Esophagus muscularis mucosa (tissue), 4 donors: ENCODE measurements around the gene C1orf185. TPM values are rescaled to one million over a fixed set of nuclear protein-coding genes. Genes with fewer than 3 reads are reported as not detected.
"Not testable (repeated sequence)": the region's sequence is repeated elsewhere in the genome, so short reads cannot be mapped to it uniquely, and the experiment has no call there.

Experiments used
- DNase-seq: peaks from one replicate; pipeline ENCODE4 v3.0.0-alpha.2; 2017; ENCODE audit errors: extremely low spot score
- H3K27ac ChIP-seq, 4 donors: fragments of 200-600 bp; sonication (generic); replicated peaks in 1 of 4; 1 replicate in 3 of 4; 2 replicates in 1 of 4; pipeline ENCODE4 v1.5.1; 2016 to 2019; ENCODE audit warnings: mild to moderate bottlenecking in 1 of 4
- H3K27me3 ChIP-seq, 4 donors: fragments of 200-600 bp; sonication (generic); one replicate each; pipeline versions ENCODE4 v1.5.1 to v1.6.0; 2016 to 2019
- H3K36me3 ChIP-seq, 4 donors: fragments of 200-600 bp; sonication (generic); one replicate each; pipeline ENCODE4 v1.5.1; 2016 to 2019
- H3K4me1 ChIP-seq, 4 donors: fragments of 200-600 bp; sonication (generic); one replicate each; pipeline ENCODE4 v1.5.1; 2016 to 2019
- H3K4me3 ChIP-seq, 4 donors: fragments of 200-600 bp; sonication (generic); 1 replicate in 2 of 4; 2 replicates in 2 of 4; pipeline ENCODE4 v1.5.1; 2016 to 2019; ENCODE audit warnings: mild to moderate bottlenecking in 4 of 4, moderate library complexity in 1 of 4
- H3K9me3 ChIP-seq, 4 donors: fragments of 200-600 bp; sonication (generic); 1 replicate in 3 of 4; 2 replicates in 1 of 4; pipeline ENCODE4 v1.5.1; 2016 to 2019
- EP300 ChIP-seq: sonication (generic); formaldehyde crosslinking; IDR thresholded peaks from one replicate; pipeline ENCODE4 v1.6.1; 2017; ENCODE audit warnings: antibody characterized with exemption
- POLR2A ChIP-seq: fragments of 450-650 bp; IDR thresholded peaks from one replicate; pipeline ENCODE4 v1.6.1; 2017; ENCODE audit warnings: antibody characterized with exemption, moderate library complexity, mild to moderate bottlenecking, low read depth
- POLR2AphosphoS5 ChIP-seq, 2 donors: sonication (generic); formaldehyde crosslinking; IDR thresholded peaks; one replicate each; pipeline ENCODE4 v1.6.1; 2017; ENCODE audit warnings: antibody characterized with exemption in 2 of 2
- WGBS: methylation state at CpG from one replicate; pipeline ENCODE4 v1.1.5; 2018; 5-methylcytosine and 5-hydroxymethylcytosine counted together
- intact Hi-C: fragments of 100-400 bp; cut with DNase I; formaldehyde crosslinking; loops from one replicate; pipeline ENCODE4 v1.15.1; 2023
- total RNA-seq, 4 donors: library from RNA; depleted of rRNA; stranded (reverse); fragments of >200 nt; gene quantifications; one replicate each; pipeline versions ENCODE4 v1.1.0 to v1.2.1, GENCODE V29; 2016
- TF ChIP-seq, protein P1 (sequence below), 3 experiments: fragments of 200-600 bp in 2 of 3; fragments of 450-650 bp in 1 of 3; sonication (generic) in 2 of 3; IDR thresholded peaks; one replicate each; pipeline ENCODE4 v1.5.1; 2017 to 2019; ENCODE audit warnings: antibody characterized with exemption in 3 of 3, mild to moderate bottlenecking in 2 of 3, moderate library complexity in 1 of 3

Gene C1orf185
- total RNA-seq, 4 donors from 2014 or later, result not detected

DNA sequence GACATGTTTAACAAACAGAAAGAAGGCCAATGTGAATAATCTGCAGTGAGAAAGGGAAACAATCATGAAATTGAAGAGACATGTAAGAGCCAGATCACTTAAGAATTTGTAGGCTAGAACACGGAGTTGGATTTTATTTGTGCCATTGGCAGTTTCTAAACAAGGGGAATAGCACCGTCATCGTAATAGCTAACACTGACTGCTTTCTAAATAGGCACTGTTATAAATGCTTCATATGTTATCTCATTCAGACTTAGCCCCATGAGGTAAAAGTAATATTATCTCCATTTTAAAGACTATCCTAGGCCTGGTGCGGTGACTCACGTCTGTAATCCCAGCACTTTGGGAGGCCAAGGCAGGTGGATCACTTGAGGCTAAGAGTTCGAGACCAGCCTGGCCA, 12.1 kb downstream of the C1orf185 start:
- no peak for DNase-seq
- no peaks in the 10 kb centered on the region for H3K36me3 ChIP-seq
- TF ChIP-seq, protein P1, sequence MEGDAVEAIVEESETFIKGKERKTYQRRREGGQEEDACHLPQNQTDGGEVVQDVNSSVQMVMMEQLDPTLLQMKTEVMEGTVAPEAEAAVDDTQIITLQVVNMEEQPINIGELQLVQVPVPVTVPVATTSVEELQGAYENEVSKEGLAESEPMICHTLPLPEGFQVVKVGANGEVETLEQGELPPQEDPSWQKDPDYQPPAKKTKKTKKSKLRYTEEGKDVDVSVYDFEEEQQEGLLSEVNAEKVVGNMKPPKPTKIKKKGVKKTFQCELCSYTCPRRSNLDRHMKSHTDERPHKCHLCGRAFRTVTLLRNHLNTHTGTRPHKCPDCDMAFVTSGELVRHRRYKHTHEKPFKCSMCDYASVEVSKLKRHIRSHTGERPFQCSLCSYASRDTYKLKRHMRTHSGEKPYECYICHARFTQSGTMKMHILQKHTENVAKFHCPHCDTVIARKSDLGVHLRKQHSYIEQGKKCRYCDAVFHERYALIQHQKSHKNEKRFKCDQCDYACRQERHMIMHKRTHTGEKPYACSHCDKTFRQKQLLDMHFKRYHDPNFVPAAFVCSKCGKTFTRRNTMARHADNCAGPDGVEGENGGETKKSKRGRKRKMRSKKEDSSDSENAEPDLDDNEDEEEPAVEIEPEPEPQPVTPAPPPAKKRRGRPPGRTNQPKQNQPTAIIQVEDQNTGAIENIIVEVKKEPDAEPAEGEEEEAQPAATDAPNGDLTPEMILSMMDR (IDR thresholded peaks at IDR 0.05), result no peak
- TF ChIP-seq EP300, result no peak
- TF ChIP-seq POLR2AphosphoS5 (IDR thresholded peaks at IDR 0.05), result no peak
- TF ChIP-seq POLR2A, result no peak
- H3K4me1 ChIP-seq, result no peaks in the 10 kb centered on the region
- H3K9me3 ChIP-seq, result peaks cover 0 to 5% (median 0%) of the 10 kb centered on the region in 4 donors
- no peak overlapping the region for H3K27ac ChIP-seq
- no peak overlapping the region for H3K4me3 ChIP-seq
- 84% methylated on average over 6 of the region's 6 CpGs for WGBS
- no peaks in the 10 kb centered on the region for H3K27me3 ChIP-seq
- intact Hi-C loops, result no loop called here

DNA sequence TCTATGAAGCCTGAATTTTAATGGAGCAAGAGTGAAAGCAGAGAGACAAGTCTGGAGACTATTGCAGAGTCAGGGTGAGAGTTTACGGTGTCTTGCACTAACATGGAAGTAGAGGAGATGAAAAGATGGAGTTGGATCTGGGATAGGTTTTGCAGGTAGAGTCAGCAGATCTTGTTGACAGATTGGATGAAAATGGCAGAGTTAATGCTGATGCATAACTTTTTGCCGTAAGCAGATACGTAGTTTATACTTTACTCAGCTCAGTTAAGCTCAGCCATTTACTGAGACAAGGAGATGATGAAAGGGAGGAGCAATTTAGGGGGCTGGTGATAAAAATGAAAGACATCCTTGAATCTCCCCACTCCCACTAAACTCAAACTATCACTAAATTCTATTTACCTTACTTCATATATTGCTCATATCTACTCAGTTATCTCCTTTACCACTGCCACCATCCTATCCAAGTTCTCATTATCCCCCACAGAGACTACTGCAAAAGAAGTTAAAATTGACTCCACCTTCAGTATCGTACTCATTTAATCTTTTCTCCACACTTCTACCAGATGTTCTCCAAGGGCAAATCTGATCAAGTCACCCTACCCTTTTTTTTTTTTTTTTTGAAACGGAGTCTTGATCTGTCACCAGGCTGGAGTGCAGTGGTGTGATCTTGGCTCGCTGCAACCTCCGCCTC, 13.8 kb downstream of the C1orf185 start:
- Histone ChIP-seq H3K4me3 (no peak overlapping the region), H3K27me3 (no peaks in the 10 kb centered on the region), H3K9me3 (no peaks in the 10 kb centered on the region), H3K27ac (no peak overlapping the region), H3K36me3 (no peaks in the 10 kb centered on the region), H3K4me1 (no peaks in the 10 kb centered on the region)
- 87% methylated on average over 7 of the region's 7 CpGs for WGBS
- no peak for DNase-seq
- intact Hi-C loops, result no loop called here
- TF ChIP-seq POLR2A, result no peak
- no peak for TF ChIP-seq EP300
- TF ChIP-seq, protein P1 (IDR thresholded peaks at IDR 0.05), result no peak
- TF ChIP-seq POLR2AphosphoS5 (IDR thresholded peaks at IDR 0.05), result no peak

DNA sequence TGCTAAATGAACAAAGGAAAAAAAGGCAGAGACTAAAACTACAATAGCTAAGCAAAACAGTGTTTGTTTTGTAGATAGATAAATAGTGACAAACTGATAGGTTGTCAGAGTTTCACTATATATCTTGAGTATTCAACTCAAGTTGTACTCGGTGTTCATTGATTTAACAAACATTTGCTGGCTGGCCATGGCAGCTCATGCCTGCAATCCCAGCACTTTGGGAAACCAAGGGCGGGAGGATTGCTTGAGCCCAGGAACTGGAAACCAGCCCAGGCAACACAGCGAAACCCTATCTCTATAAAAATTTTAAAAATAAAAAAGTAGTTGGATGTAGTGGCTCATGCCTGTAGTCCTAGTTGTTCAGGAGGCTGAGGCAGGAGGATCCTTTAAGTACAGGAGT, 17.3 kb downstream of the C1orf185 start:
- Histone ChIP-seq H3K27me3 (no peaks in the 10 kb centered on the region), H3K27ac (no peak overlapping the region), H3K36me3 (no peaks in the 10 kb centered on the region), H3K4me1 (no peaks in the 10 kb centered on the region), H3K9me3 (peaks cover 0 to 9% (median 0%) of the 10 kb centered on the region in 4 donors), H3K4me3 (no peak overlapping the region)
- WGBS, result 69% methylated on average over 3 of the region's 3 CpGs
- intact Hi-C loops, result no loop called here
- DNase-seq, result no peak
- TF ChIP-seq POLR2A (no peak), POLR2AphosphoS5 (IDR thresholded peaks at IDR 0.05) (no peak), EP300 (no peak)
- TF ChIP-seq, protein P1 (IDR thresholded peaks at IDR 0.05), result no peak

- DNase-seq, result no peak
- Histone ChIP-seq H3K27ac (no peak overlapping the region), H3K4me1 (no peaks in the 10 kb centered on the region), H3K9me3 (peaks cover 0 to 9% (median 0%) of the 10 kb centered on the region in 4 donors), H3K27me3 (no peaks in the 10 kb centered on the region), H3K4me3 (no peak overlapping the region), H3K36me3 (no peaks in the 10 kb centered on the region)
- TF ChIP-seq POLR2AphosphoS5 (IDR thresholded peaks at IDR 0.05) (no peak), POLR2A (no peak), EP300 (no peak)
- TF ChIP-seq, protein P1 (IDR thresholded peaks at IDR 0.05), result no peak
- WGBS, result 86% methylated on average over 2 of the region's 2 CpGs
- intact Hi-C loops, result no loop called here
Measured at GRCh38 chr1:51120629-51121028, 18.6 kb downstream of the C1orf185 start.

DNA sequence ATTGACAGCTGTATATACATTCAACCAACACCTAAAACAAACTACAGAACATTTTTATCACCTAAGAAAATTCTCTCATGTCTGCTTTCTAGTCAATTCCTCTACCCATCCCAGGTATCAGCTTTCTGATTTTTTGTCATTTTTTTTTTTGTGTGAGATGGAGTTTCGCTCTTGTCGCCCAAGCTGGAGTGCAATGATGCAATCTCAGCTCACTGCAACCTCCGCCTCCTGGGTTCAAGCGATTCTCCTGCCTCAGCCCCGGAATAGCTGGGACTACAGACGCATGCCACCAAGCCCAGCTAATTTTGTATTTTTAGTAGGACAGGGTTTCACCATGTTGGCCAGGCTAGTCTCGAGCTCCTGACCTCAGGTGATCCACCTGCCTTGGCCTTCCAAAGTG, 25.1 kb downstream of the C1orf185 start:
- WGBS, result 86% methylated on average over 7 of the region's 7 CpGs
- H3K4me3 ChIP-seq, H3K9me3 ChIP-seq, H3K4me1 ChIP-seq, H3K27me3 ChIP-seq, DNase-seq, H3K36me3 ChIP-seq, H3K27ac ChIP-seq, intact Hi-C loops: not testable (repeated sequence)
